Uterus (tissue), 4 donors: Measurements from ENCODE around the gene MED27. TPM values are rescaled to one million over a fixed set of nuclear protein-coding genes. Genes with fewer than 3 reads are reported as not detected.

ENCODE experiments used
- DNase-seq, 2 donors: peaks; one replicate each; pipeline ENCODE4 v3.0.0-alpha.2; 2019 to 2020
- H3K27ac ChIP-seq, 2 donors: fragments of 200-600 bp; sonication (generic); 1 replicate in 1 of 2; 2 replicates in 1 of 2; pipeline ENCODE4 v1.5.1; 2016 to 2018
- H3K27me3 ChIP-seq, 2 donors: fragments of 200-600 bp; sonication (generic); one replicate each; pipeline ENCODE4 v1.5.1; 2018 to 2019; ENCODE audit warnings: control low read depth in 1 of 2
- H3K36me3 ChIP-seq, 2 donors: fragments of 200-600 bp; sonication (generic); one replicate each; pipeline ENCODE4 v1.5.1; 2019; ENCODE audit warnings: control low read depth in 1 of 2
- H3K4me1 ChIP-seq, 2 donors: fragments of 200-600 bp; sonication (generic); one replicate each; pipeline ENCODE4 v1.5.1; 2018 to 2019; ENCODE audit warnings: control low read depth in 1 of 2
- H3K4me3 ChIP-seq, 2 donors: fragments of 200-600 bp; sonication (generic); 1 replicate in 1 of 2; 2 replicates in 1 of 2; pipeline ENCODE4 v1.5.1; 2018 to 2019; ENCODE audit warnings: mild to moderate bottlenecking in 1 of 2
- H3K9me3 ChIP-seq, 2 donors: fragments of 200-600 bp; sonication (generic); one replicate each; pipeline ENCODE4 v1.5.1; 2019; ENCODE audit warnings: control low read depth in 1 of 2
- CTCF ChIP-seq, 4 experiments: fragments of 200-600 bp in 2 of 4; fragments of 450-650 bp in 2 of 4; sonication (generic) in 2 of 4; IDR thresholded peaks; one replicate each; pipeline ENCODE4 v1.5.1; 2016 to 2019; ENCODE audit warnings: antibody characterized with exemption in 4 of 4, mild to moderate bottlenecking in 2 of 4, moderate library complexity in 1 of 4
- POLR2A ChIP-seq, 2 donors: fragments of 450-650 bp; IDR thresholded peaks; one replicate each; pipeline ENCODE4 v1.6.1; 2016; ENCODE audit warnings: antibody characterized with exemption in 2 of 2, mild to moderate bottlenecking in 1 of 2, moderate library complexity in 1 of 2
- intact Hi-C: fragments of 100-400 bp; cut with DNase I; formaldehyde crosslinking; loops from one replicate; pipeline ENCODE4 v1.15.1; 2023; ENCODE audit warnings: low total_unique reads
- total RNA-seq, 4 donors: library from RNA; depleted of rRNA in 3 of 4; stranded (reverse); fragments of >200 nt in 3 of 4; gene quantifications; one replicate each; pipeline versions ENCODE4 v1.1.0 to v1.2.4, GENCODE V29; 2014 to 2023
- donor health status: DM: yes; HTN: yes; CAD: no.

Gene MED27
- total RNA-seq, 4 donors from 2014 or later, result 4.6 to 29.3 (median 10.7) TPM

GRCh38 chr9:131892162-131892707 lies 187.4 kb downstream of the MED27 start:
- no peak overlapping the region for H3K4me3 ChIP-seq
- H3K4me1 ChIP-seq, result no peaks in the 10 kb centered on the region
- no peaks in the 10 kb centered on the region for H3K36me3 ChIP-seq
- no peaks in the 10 kb centered on the region for H3K9me3 ChIP-seq
- intact Hi-C loops, result no loop called here
- no peaks in the 10 kb centered on the region for H3K27me3 ChIP-seq
- no peak for DNase-seq
- no peak overlapping the region for H3K27ac ChIP-seq
- TF ChIP-seq CTCF (IDR thresholded peaks at IDR 0.05) (no peak), POLR2A (IDR thresholded peaks at IDR 0.05) (no peak)

DNA sequence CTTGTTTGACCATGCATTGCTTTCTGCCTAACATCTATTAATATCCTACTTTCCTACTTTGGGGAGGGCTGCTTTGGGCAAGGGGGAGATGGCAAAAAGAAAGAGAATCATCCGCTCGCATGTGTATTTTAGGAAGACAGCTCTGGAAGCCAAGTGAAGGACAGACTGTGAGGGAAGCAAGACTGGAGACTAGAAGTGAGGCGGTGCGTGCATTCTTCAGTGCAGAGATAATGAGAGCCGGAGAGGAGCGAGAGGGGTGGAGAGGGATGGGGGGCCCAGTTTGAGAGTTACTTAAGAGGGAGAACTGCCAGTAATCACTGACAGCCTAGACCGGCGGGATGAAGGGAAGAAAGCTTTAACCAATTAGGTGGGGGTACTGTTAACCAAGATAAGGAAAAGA lies 188.1 kb downstream of the MED27 start:
- H3K4me3 ChIP-seq, result no peak overlapping the region
- no peaks in the 10 kb centered on the region for H3K27me3 ChIP-seq
- no peaks in the 10 kb centered on the region for H3K36me3 ChIP-seq
- H3K4me1 ChIP-seq, result no peaks in the 10 kb centered on the region
- TF ChIP-seq POLR2A (IDR thresholded peaks at IDR 0.05), result no peak
- no peak for TF ChIP-seq CTCF (IDR thresholded peaks at IDR 0.05)
- intact Hi-C loops, result no loop called here
- no peak for DNase-seq
- no peak overlapping the region for H3K27ac ChIP-seq
- no peaks in the 10 kb centered on the region for H3K9me3 ChIP-seq

GRCh38 chr9:131889437-131890251 lies 190.0 kb downstream of the MED27 start:
- H3K27me3 ChIP-seq, result no peaks in the 10 kb centered on the region
- DNase-seq, result no peak
- H3K36me3 ChIP-seq, result no peaks in the 10 kb centered on the region
- H3K27ac ChIP-seq, result no peak overlapping the region
- H3K4me3 ChIP-seq, result no peak overlapping the region
- no peaks in the 10 kb centered on the region for H3K9me3 ChIP-seq
- H3K4me1 ChIP-seq, result no peaks in the 10 kb centered on the region
- no peak for TF ChIP-seq POLR2A (IDR thresholded peaks at IDR 0.05)
- TF ChIP-seq CTCF (IDR thresholded peaks at IDR 0.05), result no peak
- intact Hi-C loops, result no loop called here

DNA sequence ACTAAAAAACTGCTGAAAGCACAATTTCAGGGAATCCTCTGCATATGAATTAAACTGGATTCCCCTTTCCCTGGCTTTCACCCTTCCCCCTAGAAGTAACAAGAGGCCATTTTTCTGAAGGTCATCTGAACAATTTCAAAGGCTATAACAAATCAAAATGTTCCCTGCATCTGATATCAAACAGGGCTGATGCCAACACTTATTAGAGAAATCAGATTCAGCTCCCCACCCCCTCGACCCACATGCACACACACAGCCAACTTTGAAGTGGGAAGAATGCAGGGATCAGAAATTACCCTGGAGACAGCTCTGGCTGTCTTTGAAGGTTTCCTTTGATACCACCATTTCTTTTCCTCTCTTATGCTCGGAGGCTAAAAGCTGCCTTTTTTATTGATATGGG lies 190.7 kb downstream of the MED27 start:
- no peaks in the 10 kb centered on the region for H3K36me3 ChIP-seq
- H3K4me3 ChIP-seq, result no peak overlapping the region
- DNase-seq, result no peak
- intact Hi-C loops, result no loop called here
- TF ChIP-seq POLR2A (IDR thresholded peaks at IDR 0.05) (no peak), CTCF (IDR thresholded peaks at IDR 0.05) (no peak)
- H3K27ac ChIP-seq, result no peak overlapping the region
- H3K9me3 ChIP-seq, result no peaks in the 10 kb centered on the region
- no peaks in the 10 kb centered on the region for H3K4me1 ChIP-seq
- no peaks in the 10 kb centered on the region for H3K27me3 ChIP-seq

- no peaks in the 10 kb centered on the region for H3K4me1 ChIP-seq
- intact Hi-C loops, result no loop called here
- no peak overlapping the region for H3K4me3 ChIP-seq
Observed at GRCh38 chr9:131887680-131888079, 192.0 kb downstream of the MED27 start.

More at GRCh38 chr9:131887680-131888079, 192.0 kb downstream of the MED27 start:
- H3K27ac ChIP-seq, result no peak overlapping the region
- no peaks in the 10 kb centered on the region for H3K36me3 ChIP-seq
- no peaks in the 10 kb centered on the region for H3K9me3 ChIP-seq
- H3K27me3 ChIP-seq, result no peaks in the 10 kb centered on the region
- TF ChIP-seq POLR2A (IDR thresholded peaks at IDR 0.05) (no peak), CTCF (IDR thresholded peaks at IDR 0.05) (no peak)
- DNase-seq, result no peak
